Mesendoderm (in vitro differentiated cells): ENCODE data around the gene IKZF1.

Experiments
- DNase-seq: peaks from one replicate; pipeline ENCODE4 v3.0.0; 2013
- H2AK5ac ChIP-seq: 2 replicates; pipeline ENCODE4 v1.6.1; 2013; ENCODE audit warnings: low read length, inconsistent platforms
- H2BK120ac ChIP-seq: 2 replicates; pipeline ENCODE4 v1.6.1; 2013; ENCODE audit warnings: low read depth, mild to moderate bottlenecking, low read length, moderate library complexity, mixed read lengths
- H2BK15ac ChIP-seq: replicated peaks from 2 replicates; pipeline ENCODE4 v1.6.1; 2013; ENCODE audit warnings: low read depth, mild to moderate bottlenecking, moderate library complexity
- H2BK5ac ChIP-seq: 2 replicates; pipeline ENCODE4 v1.6.1; 2013; ENCODE audit warnings: low read length, inconsistent platforms
- H3K18ac ChIP-seq: 2 replicates; pipeline ENCODE4 v1.6.1; 2013; ENCODE audit warnings: mild to moderate bottlenecking, low read length, mixed read lengths
- H3K23ac ChIP-seq: one replicate; pipeline ENCODE4 v1.6.1; 2013; ENCODE audit warnings: low read length
- H3K27ac ChIP-seq: 2 replicates; pipeline ENCODE4 v1.5.1; 2013; ENCODE audit warnings: low read depth, mild to moderate bottlenecking, inconsistent platforms, low read length, moderate library complexity
- H3K27me3 ChIP-seq: 2 replicates; pipeline ENCODE4 v1.6.1; 2013; ENCODE audit warnings: low read length, control low read depth, mild to moderate bottlenecking, inconsistent platforms; ENCODE audit not compliant: insufficient read depth, poor library complexity
- H3K36me3 ChIP-seq: 2 replicates; pipeline ENCODE4 v1.6.1; 2013; ENCODE audit warnings: low read length, inconsistent platforms; ENCODE audit not compliant: control insufficient read depth, insufficient read depth
- H3K4ac ChIP-seq: one replicate; pipeline ENCODE4 v1.6.1; 2013; ENCODE audit warnings: low read depth, mild to moderate bottlenecking, low read length, moderate library complexity
- H3K4me1 ChIP-seq: 2 replicates; pipeline ENCODE4 v1.6.1; 2013; ENCODE audit warnings: low read depth, low read length, inconsistent platforms; ENCODE audit not compliant: control insufficient read depth
- H3K4me2 ChIP-seq: 2 replicates; pipeline ENCODE4 v1.6.1; 2013; ENCODE audit warnings: low read length
- H3K4me3 ChIP-seq: 2 replicates; pipeline ENCODE4 v1.5.1; 2013; ENCODE audit warnings: mild to moderate bottlenecking, low read length
- H3K56ac ChIP-seq: one replicate; pipeline ENCODE4 v1.6.1; 2013; ENCODE audit warnings: low read length
- H3K79me1 ChIP-seq: 2 replicates; pipeline ENCODE4 v1.6.1; 2013; ENCODE audit warnings: low read length, inconsistent platforms
- H3K79me2 ChIP-seq: 2 replicates; pipeline ENCODE4 v1.6.1; 2013; ENCODE audit warnings: mild to moderate bottlenecking, low read length; ENCODE audit not compliant: control insufficient read depth, insufficient read depth
- H3K9ac ChIP-seq: 2 replicates; pipeline ENCODE4 v1.6.1; 2013; ENCODE audit warnings: low read length, inconsistent platforms
- H4K5ac ChIP-seq: one replicate; pipeline ENCODE4 v1.6.1; 2013; ENCODE audit warnings: low read length
- H4K8ac ChIP-seq: one replicate; pipeline ENCODE4 v1.6.1; 2013; ENCODE audit warnings: low read depth, mild to moderate bottlenecking, control low read depth, low read length, moderate library complexity
- WGBS: extraction: QIAGEN DNeasy Blood & Tissue Kit; methylation state at CpG from one replicate; pipeline ENCODE4 v1.1.7; 2013; ENCODE audit warnings: low lambda C conversion rate, missing lambda C conversion rate; ENCODE audit not compliant: insufficient coverage; ENCODE audit errors: extremely low coverage; 5-methylcytosine and 5-hydroxymethylcytosine counted together

IKZF1 gene

DNA sequence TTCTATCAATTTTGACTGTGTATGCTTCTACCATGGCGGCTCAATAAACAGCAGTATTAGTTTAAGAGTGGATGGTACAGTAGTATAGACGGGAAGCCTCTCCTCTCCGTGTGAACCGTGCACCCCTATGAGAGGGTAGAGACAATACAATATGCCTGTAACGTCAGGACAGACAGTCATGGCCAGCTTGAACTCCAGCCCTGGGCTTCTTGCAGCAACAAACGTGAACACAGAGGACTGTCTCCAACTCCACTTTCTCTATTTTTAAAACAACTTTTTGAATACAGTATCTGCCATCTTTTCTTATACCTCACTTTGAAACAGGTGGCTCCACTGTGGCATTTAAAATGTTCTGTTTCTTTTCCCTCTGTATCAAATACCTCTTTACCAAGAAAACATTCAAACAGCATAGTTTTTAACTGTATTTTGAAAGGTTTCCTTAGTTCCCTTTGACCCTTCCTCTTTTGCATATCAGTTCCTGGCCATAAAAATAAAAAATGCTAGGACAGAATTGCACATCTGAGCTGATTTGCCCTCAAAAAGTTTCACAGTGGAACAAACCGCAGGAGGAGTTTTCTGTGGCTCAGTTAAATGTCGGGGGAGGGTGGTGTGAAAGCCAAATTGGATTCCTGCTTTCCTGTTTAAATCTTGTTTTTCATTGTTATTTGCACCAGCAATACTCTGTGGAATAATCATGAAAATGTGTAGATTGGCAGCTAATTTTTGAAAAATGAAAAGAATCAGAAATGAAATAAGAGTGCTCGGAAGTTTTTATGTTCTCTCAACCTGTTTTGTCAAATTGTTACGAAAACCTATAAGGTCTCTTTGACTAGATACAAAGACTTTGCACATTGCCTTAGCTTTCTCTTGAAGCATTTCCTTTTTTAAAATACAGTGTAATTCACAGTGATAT lies 8.0 kb downstream of the IKZF1 start:
- H4K5ac ChIP-seq: no peak overlapping the region
- no peak overlapping the region for H3K18ac ChIP-seq
- no peak overlapping the region for H3K4me2 ChIP-seq
- H2AK5ac ChIP-seq: no peak overlapping the region
- H3K4ac ChIP-seq: no peak overlapping the region
- no peak overlapping the region for H3K4me3 ChIP-seq
- H3K79me1 ChIP-seq: no peaks in the 10 kb centered on the region
- no peak for DNase-seq
- H3K4me1 ChIP-seq: peaks cover 13% of the 10 kb centered on the region
- no peak overlapping the region for H4K8ac ChIP-seq
- no peaks in the 10 kb centered on the region for H3K36me3 ChIP-seq
- H3K27me3 ChIP-seq: no peaks in the 10 kb centered on the region
- no CpG with 5 or more reads among the region's 10 CpGs for WGBS
- H3K56ac ChIP-seq: no peak overlapping the region
- no peak overlapping the region for H2BK15ac ChIP-seq
- H2BK120ac ChIP-seq: no peak overlapping the region
- no peak overlapping the region for H2BK5ac ChIP-seq
- no peak overlapping the region for H3K9ac ChIP-seq
- no peak overlapping the region for H3K23ac ChIP-seq
- H3K79me2 ChIP-seq: no peaks in the 10 kb centered on the region
- H3K27ac ChIP-seq: no peak overlapping the region

DNA sequence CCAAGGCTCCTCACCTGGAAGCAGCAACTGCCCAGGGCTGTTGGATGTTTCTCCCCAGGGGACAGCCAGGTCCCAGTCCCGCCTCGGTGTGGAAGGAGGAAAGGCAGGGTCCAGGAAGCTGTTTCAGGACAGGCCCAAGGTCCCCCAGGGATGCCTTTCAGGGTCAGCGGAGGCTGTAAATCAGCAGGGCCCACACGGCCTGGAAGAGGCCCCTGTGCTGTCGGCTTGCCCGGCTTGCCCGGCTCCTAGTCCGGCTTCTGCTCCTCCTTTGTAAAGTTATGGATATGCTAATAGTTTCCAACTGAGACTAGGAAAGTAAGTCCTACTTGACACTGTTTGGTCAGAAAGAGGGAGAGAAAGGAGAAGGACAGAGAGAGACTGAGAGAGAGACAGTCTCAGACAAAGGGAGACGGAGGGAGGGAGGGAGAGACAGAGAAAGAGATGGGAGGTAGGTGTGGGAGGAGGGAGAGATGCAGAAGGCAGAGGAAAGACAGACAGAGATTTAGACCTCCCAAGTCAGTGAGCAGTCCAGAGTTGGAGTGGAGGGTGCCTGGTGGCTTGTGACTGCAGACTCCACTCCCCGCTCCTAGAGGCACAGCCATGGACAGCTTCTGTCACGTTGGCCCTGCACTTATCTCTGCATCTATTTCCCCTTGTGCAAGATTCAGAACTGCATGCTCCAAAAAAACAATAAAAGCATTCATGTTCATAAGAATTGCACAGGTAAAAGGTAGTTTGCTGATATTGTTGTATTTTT lies 10.5 kb downstream of the IKZF1 start:
- Histone ChIP-seq H4K8ac (no peak overlapping the region), H2BK15ac (no peak overlapping the region), H3K4me3 (no peak overlapping the region), H3K4me2 (no peak overlapping the region), H3K27ac (no peak overlapping the region), H4K5ac (peak overlapping the region; percentile 6), H3K4me1 (peaks cover 13% of the 10 kb centered on the region), H3K56ac (peak overlapping the region; percentile 65), H3K27me3 (no peaks in the 10 kb centered on the region), H3K79me2 (no peaks in the 10 kb centered on the region), H3K79me1 (no peaks in the 10 kb centered on the region), H3K36me3 (no peaks in the 10 kb centered on the region), H2BK5ac (no peak overlapping the region), H2AK5ac (no peak overlapping the region), H3K9ac (no peak overlapping the region), H3K18ac (peak overlapping the region; percentile 5), H2BK120ac (no peak overlapping the region), H3K4ac (no peak overlapping the region), H3K23ac (no peak overlapping the region)
- no peak for DNase-seq
- WGBS: no CpG with 5 or more reads among the region's 11 CpGs

DNA sequence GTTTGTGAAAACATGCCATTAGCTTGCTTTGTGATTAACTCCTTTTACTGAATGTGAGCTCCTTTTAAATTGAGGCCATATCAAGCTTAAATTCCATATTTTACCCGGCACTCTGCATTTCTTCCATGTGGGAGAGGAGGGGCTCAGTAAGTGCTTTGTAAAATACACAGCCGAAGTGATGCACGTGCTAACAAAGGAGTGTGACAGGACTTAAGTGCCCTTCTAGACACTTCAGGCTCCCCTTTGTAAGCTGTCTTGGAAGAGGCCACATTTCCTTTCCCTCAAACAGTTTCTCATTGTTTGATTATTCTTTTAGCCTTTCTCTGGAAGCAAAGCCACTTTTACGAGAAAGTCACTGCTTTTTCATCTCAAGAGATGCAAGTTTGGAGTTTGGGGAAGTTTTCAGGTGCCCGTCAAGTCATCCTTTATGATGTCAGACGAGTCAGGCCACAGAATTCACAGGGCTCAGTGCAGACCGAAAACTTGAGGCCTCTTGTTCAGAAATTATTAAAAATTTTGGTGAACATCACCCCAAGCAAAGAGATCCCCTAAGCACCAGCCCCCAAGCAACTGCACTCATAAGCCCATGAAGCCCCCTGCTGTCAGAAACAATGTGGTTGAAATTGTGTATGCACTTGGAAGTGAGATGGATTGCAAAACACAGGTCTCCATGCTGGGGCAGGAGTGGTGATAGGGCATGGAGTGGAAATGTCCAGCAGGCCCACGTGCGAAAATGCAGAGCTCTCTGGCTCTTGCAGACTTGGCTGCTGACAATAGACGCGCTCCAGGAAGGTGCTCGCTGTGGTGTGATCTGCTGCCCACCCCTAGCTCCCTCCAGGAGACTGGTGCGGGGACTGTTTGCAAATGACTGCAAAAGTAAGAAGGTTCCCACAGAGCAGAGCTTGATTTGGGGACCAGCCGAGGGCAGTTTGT lies 11.5 kb downstream of the IKZF1 start:
- no CpG with 5 or more reads among the region's 14 CpGs for WGBS
- no peak overlapping the region for H2BK120ac ChIP-seq
- no peak overlapping the region for H3K27ac ChIP-seq
- no peak overlapping the region for H2AK5ac ChIP-seq
- H3K4me2 ChIP-seq: no peak overlapping the region
- H3K36me3 ChIP-seq: no peaks in the 10 kb centered on the region
- H3K9ac ChIP-seq: no peak overlapping the region
- H3K23ac ChIP-seq: peak overlapping the region; percentile 19
- no peak overlapping the region for H3K4me3 ChIP-seq
- H3K79me1 ChIP-seq: no peaks in the 10 kb centered on the region
- peak overlapping the region; percentile 22 for H3K56ac ChIP-seq
- H3K18ac ChIP-seq: peak overlapping the region; percentile 6
- no peak overlapping the region for H4K5ac ChIP-seq
- H3K27me3 ChIP-seq: no peaks in the 10 kb centered on the region
- DNase-seq: no peak
- H2BK5ac ChIP-seq: no peak overlapping the region
- peak overlapping the region; percentile 19 for H3K4ac ChIP-seq
- no peaks in the 10 kb centered on the region for H3K79me2 ChIP-seq
- H3K4me1 ChIP-seq: peaks cover 13% of the 10 kb centered on the region
- H2BK15ac ChIP-seq: no peak overlapping the region
- H4K8ac ChIP-seq: no peak overlapping the region

DNA sequence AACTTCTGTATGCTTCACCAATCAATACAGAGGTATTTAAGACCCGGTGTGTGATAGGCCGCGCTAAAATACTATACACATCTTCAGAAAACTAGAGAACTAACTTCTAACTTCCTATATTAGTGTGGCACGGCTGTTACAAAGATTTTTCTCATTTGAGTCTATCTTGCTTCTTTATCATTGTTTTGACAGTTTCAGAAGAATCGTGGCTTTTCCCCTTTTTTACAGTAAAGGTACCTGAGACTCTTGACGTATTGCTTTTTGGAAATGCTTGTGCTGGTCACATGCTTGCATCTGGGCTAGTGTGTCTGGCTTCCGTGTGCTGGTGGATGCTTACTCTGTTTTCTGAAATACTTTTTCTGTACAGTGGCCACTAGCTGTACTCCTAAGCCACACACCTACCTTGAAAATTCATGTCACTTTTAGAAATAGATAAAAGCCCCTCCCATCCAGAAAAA lies 12.7 kb downstream of the IKZF1 start:
- H4K8ac ChIP-seq: no peak overlapping the region
- no peak overlapping the region for H4K5ac ChIP-seq
- H3K79me1 ChIP-seq: no peaks in the 10 kb centered on the region
- no peaks in the 10 kb centered on the region for H3K27me3 ChIP-seq
- no peak overlapping the region for H3K56ac ChIP-seq
- no peak overlapping the region for H3K4me3 ChIP-seq
- no peak overlapping the region for H2BK5ac ChIP-seq
- H3K79me2 ChIP-seq: no peaks in the 10 kb centered on the region
- no peak overlapping the region for H2BK120ac ChIP-seq
- H3K18ac ChIP-seq: no peak overlapping the region
- no peak overlapping the region for H3K4me2 ChIP-seq
- no peak overlapping the region for H3K27ac ChIP-seq
- peaks cover 13% of the 10 kb centered on the region for H3K4me1 ChIP-seq
- H3K4ac ChIP-seq: no peak overlapping the region
- H3K36me3 ChIP-seq: no peaks in the 10 kb centered on the region
- no peak overlapping the region for H2AK5ac ChIP-seq
- no peak overlapping the region for H3K23ac ChIP-seq
- H2BK15ac ChIP-seq: no peak overlapping the region
- no peak for DNase-seq
- no CpG with 5 or more reads among the region's 7 CpGs for WGBS
- H3K9ac ChIP-seq: no peak overlapping the region

DNA sequence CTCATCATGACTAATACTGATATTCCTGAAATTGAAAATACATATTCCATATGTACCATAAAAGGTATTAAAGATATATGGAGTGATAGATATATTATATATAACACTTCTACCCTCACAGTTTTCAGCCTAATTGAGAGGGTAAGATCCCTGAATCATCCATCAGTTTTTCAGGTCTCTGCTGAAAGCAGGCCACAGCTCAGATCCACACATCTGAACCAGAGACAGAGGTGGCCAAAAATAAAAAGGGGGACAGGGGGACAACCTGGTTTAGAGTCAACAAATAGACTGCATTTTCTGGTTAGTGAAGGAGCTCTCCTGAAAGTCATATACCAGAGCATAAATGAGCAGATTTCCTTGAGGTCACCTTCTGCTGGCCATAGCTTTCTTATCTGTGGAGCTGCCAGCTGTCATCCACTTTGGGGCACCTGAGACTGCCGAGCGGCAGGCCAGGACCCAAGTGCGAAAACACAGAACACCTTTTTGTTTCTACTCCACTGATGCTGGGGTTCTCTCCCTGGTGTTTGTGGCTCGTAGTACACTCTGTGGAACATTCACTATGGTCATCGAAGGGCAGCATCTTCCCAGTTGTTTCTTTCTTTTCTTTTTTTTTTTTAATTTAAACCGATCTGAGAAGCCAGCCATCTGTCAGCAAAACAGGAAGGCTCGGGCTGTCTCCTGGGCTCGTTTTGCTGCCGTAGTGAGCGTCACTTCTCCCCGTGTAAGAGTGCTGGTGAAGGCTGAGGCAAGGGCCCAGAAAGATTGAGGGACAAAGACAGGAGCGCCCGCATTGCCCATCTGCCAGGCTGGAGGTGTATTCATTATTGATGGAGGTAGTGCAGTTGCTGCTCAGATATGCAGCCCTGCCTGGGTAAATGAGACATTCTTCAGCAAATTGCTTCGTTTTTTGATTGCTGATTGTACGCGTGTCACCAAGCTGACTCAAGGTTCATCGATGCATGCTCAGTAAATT lies 13.5 kb downstream of the IKZF1 start:
- no peaks in the 10 kb centered on the region for H3K79me1 ChIP-seq
- no peak overlapping the region for H2AK5ac ChIP-seq
- no peak for DNase-seq
- H3K4me3 ChIP-seq: no peak overlapping the region
- WGBS: no CpG with 5 or more reads among the region's 17 CpGs
- no peak overlapping the region for H2BK5ac ChIP-seq
- no peak overlapping the region for H4K5ac ChIP-seq
- H3K23ac ChIP-seq: no peak overlapping the region
- no peak overlapping the region for H4K8ac ChIP-seq
- H3K4me2 ChIP-seq: no peak overlapping the region
- no peak overlapping the region for H3K4ac ChIP-seq
- peaks cover 13% of the 10 kb centered on the region for H3K4me1 ChIP-seq
- no peak overlapping the region for H2BK120ac ChIP-seq
- H3K18ac ChIP-seq: no peak overlapping the region
- H3K27ac ChIP-seq: no peak overlapping the region
- no peaks in the 10 kb centered on the region for H3K27me3 ChIP-seq
- H3K79me2 ChIP-seq: no peaks in the 10 kb centered on the region
- H3K56ac ChIP-seq: no peak overlapping the region
- no peaks in the 10 kb centered on the region for H3K36me3 ChIP-seq
- no peak overlapping the region for H2BK15ac ChIP-seq
- no peak overlapping the region for H3K9ac ChIP-seq
